Fibroblast of villous mesenchyme (primary cell): Measurements from ENCODE around the gene FTL. TPM values are rescaled to one million over a fixed set of nuclear protein-coding genes. Genes with fewer than 3 reads are reported as not detected.

Source experiments
- DNase-seq: peaks from one replicate; pipeline ENCODE4 v3.0.0-alpha.2; 2010; ENCODE audit warnings: low read depth
- H3K4me3 ChIP-seq: 2 replicates; pipeline ENCODE4 v1.5.1; 2011; ENCODE audit warnings: low read depth, mild to moderate bottlenecking, low read length
- CTCF ChIP-seq: IDR thresholded peaks from 2 replicates; pipeline ENCODE4 v1.5.1; 2012; ENCODE audit warnings: low read depth, mild to moderate bottlenecking, low read length; ENCODE audit not compliant: insufficient read depth
- small RNA-seq: library from RNA; depleted of rRNA; stranded (forward); fragments of <200 nt; gene quantifications from one replicate; pipeline ENCODE3, GENCODE V24; 2012
- total RNA-seq: library from RNA; depleted of rRNA; stranded (reverse); fragments of >200 nt; gene quantifications from 2 replicates; pipeline ENCODE4 v1.2.3, GENCODE V29; 2012

The FTL gene
- total RNA-seq, 1 donor: 4,150 TPM

GRCh38 chr19:49014870-49015255, 49.8 kb downstream of the FTL start:
- H3K4me3 ChIP-seq: no peak overlapping the region
- no peak for TF ChIP-seq CTCF
- no peak for DNase-seq

- H3K4me3 ChIP-seq: no peak overlapping the region
- no peak for TF ChIP-seq CTCF
- DNase-seq: no peak
Observed at GRCh38 chr19:49016067-49016839, 51.1 kb downstream of the FTL start.

Small RNA genes lying within 50 kb of the gene (small RNA-seq; reads per million reads assigned to genes)
- gene AC026803.1 (not detected), gene MIR6798 (not detected)

Other genes starting within 250 kb of the FTL start
- 1.7 and 2.3 TPM in 2 replicates for gene MAMSTR, start 245.6 kb upstream of the FTL start, total RNA-seq
- 0.97 and 2.6 TPM in 2 replicates for gene RASIP1, start 224.7 kb upstream of the FTL start, total RNA-seq
- gene IZUMO1, start 218.4 kb upstream of the FTL start, total RNA-seq: under 0.01 TPM in 1 of 2 replicates, not detected in the other
- gene FUT1, start 212.7 kb upstream of the FTL start, total RNA-seq: under 0.01 TPM in 2 replicates
- not detected in 2 replicates for gene FGF21, start 209.8 kb upstream of the FTL start, total RNA-seq
- gene BCAT2, start 154.3 kb upstream of the FTL start, total RNA-seq: 30.3 and 31.5 TPM in 2 replicates
- gene HSD17B14, start 128.8 kb upstream of the FTL start, total RNA-seq: 12.2 and 13.8 TPM in 2 replicates
- gene PLEKHA4, start 96.7 kb upstream of the FTL start, total RNA-seq: 6.0 and 12.2 TPM in 2 replicates
- gene PPP1R15A, start 92.9 kb upstream of the FTL start, total RNA-seq: 63.9 and 76.0 TPM in 2 replicates
- 0.32 TPM in 1 of 2 replicates, not detected in the other for gene TULP2, start 66.6 kb upstream of the FTL start, total RNA-seq
- 139 and 154 TPM in 2 replicates for gene NUCB1, start 65.0 kb upstream of the FTL start, total RNA-seq
- gene DHDH, start 31.6 kb upstream of the FTL start, total RNA-seq: not detected in 2 replicates
- gene BAX, start 10.4 kb upstream of the FTL start, total RNA-seq: 65.4 and 85.9 TPM in 2 replicates
- gene GYS1, start 28.0 kb downstream of the FTL start, total RNA-seq: 39.6 and 43.2 TPM in 2 replicates
- 162 and 176 TPM in 2 replicates for gene RUVBL2, start 28.6 kb downstream of the FTL start, total RNA-seq
- gene LHB, start 51.8 kb downstream of the FTL start, total RNA-seq: 0.32 TPM in 1 of 2 replicates, not detected in the other
- not detected in 2 replicates for gene CGB3, start 59.0 kb downstream of the FTL start, total RNA-seq
- not detected in 2 replicates for gene CGB2, start 66.6 kb downstream of the FTL start, total RNA-seq
- not detected in 2 replicates for gene CGB1, start 71.6 kb downstream of the FTL start, total RNA-seq
- gene CGB5, start 78.5 kb downstream of the FTL start, total RNA-seq: 0.32 TPM in 1 of 2 replicates, not detected in the other
- gene CGB8, start 83.8 kb downstream of the FTL start, total RNA-seq: not detected in 2 replicates
- gene CGB7, start 92.4 kb downstream of the FTL start, total RNA-seq: under 0.01 and 0.32 TPM in 2 replicates
- gene NTF4, start 99.5 kb downstream of the FTL start, total RNA-seq: not detected in 2 replicates
- gene KCNA7, start 107.4 kb downstream of the FTL start, total RNA-seq: not detected in 2 replicates
- 117 and 197 TPM in 2 replicates for gene SNRNP70, start 120.1 kb downstream of the FTL start, total RNA-seq
- 4.8 and 6.5 TPM in 2 replicates for gene LIN7B, start 149.1 kb downstream of the FTL start, total RNA-seq
- 0.32 TPM in 1 of 2 replicates, not detected in the other for gene C19orf73, start 153.8 kb downstream of the FTL start, total RNA-seq
- gene PPFIA3, start 154.2 kb downstream of the FTL start, total RNA-seq: 1.6 and 2.2 TPM in 2 replicates
- gene HRC, start 190.1 kb downstream of the FTL start, total RNA-seq: under 0.01 TPM in 1 of 2 replicates, not detected in the other
- gene TRPM4, start 192.5 kb downstream of the FTL start, total RNA-seq: 17.3 and 18.0 TPM in 2 replicates